Measurements from ENCODE around the gene CTNNB1.

GRCh38 chr3:41178576-41178975 lies 20.7 kb upstream of the CTNNB1 start:
- no peak for TF ChIP-seq POLR2A (IDR thresholded peaks at IDR 0.05; ENCODE audit: extremely low read depth, insufficient read length)
- TF ChIP-seq MYC (IDR thresholded peaks at IDR 0.05; ENCODE audit: low read depth, low read length), result no peak
- TF ChIP-seq, protein P1, sequence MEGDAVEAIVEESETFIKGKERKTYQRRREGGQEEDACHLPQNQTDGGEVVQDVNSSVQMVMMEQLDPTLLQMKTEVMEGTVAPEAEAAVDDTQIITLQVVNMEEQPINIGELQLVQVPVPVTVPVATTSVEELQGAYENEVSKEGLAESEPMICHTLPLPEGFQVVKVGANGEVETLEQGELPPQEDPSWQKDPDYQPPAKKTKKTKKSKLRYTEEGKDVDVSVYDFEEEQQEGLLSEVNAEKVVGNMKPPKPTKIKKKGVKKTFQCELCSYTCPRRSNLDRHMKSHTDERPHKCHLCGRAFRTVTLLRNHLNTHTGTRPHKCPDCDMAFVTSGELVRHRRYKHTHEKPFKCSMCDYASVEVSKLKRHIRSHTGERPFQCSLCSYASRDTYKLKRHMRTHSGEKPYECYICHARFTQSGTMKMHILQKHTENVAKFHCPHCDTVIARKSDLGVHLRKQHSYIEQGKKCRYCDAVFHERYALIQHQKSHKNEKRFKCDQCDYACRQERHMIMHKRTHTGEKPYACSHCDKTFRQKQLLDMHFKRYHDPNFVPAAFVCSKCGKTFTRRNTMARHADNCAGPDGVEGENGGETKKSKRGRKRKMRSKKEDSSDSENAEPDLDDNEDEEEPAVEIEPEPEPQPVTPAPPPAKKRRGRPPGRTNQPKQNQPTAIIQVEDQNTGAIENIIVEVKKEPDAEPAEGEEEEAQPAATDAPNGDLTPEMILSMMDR (IDR thresholded peaks at IDR 0.05; ENCODE audit: low read depth, low read length), result no peak
- TF ChIP-seq, protein P2, sequence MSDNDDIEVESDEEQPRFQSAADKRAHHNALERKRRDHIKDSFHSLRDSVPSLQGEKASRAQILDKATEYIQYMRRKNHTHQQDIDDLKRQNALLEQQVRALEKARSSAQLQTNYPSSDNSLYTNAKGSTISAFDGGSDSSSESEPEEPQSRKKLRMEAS (IDR thresholded peaks at IDR 0.05; ENCODE audit: low read depth, low read length), result no peak
